Measurements from ENCODE around the gene DAP.
A peak's percentile ranks its signal among the peaks of the same experiment; 100 is the strongest.
"Not testable (repeated sequence)": the region's sequence is repeated elsewhere in the genome, so short reads cannot be mapped to it uniquely, and the experiment has no call there.

The DAP gene

GRCh38 chr5:10654566-10654965 is 106.5 kb downstream of the DAP start:
- FAIRE-seq = no peak
- DNase-seq (ENCODE audit: low spot score) = no peak

- DNase-seq (ENCODE audit: low spot score) (no peak), FAIRE-seq (no peak)
Observed at GRCh38 chr5:10653751-10654400, 107.2 kb downstream of the DAP start.

GRCh38 chr5:10653043-10653442 is 108.0 kb downstream of the DAP start:
- DNase-seq (ENCODE audit: low spot score) = no peak
- no peak for FAIRE-seq

- FAIRE-seq (no peak), DNase-seq (ENCODE audit: low spot score) (no peak)
Observed at GRCh38 chr5:10652606-10653005, 108.4 kb downstream of the DAP start.

- FAIRE-seq (no peak), DNase-seq (ENCODE audit: low spot score) (no peak)
Observed at GRCh38 chr5:10652151-10652550, 108.9 kb downstream of the DAP start.

GRCh38 chr5:10649666-10650380 is 111.2 kb downstream of the DAP start:
- DNase-seq (ENCODE audit: low spot score) (no peak), FAIRE-seq (no peak)

- FAIRE-seq (no peak), DNase-seq (ENCODE audit: low spot score) (no peak)
Observed at GRCh38 chr5:10648806-10649665, 112.0 kb downstream of the DAP start.

GRCh38 chr5:10647640-10648039 is 113.4 kb downstream of the DAP start:
- no peak for DNase-seq (ENCODE audit: low spot score)
- FAIRE-seq = no peak

- no peak for FAIRE-seq
Observed at GRCh38 chr5:10645671-10646070, 115.4 kb downstream of the DAP start.

GRCh38 chr5:10645146-10645545 is 115.9 kb downstream of the DAP start:
- FAIRE-seq (no peak), DNase-seq (ENCODE audit: low spot score) (no peak)

More at GRCh38 chr5:10645671-10646070, 115.4 kb downstream of the DAP start:
- no peak for DNase-seq (ENCODE audit: low spot score)

GRCh38 chr5:10644192-10644591 is 116.8 kb downstream of the DAP start:
- no peak for FAIRE-seq

GRCh38 chr5:10642367-10642766 is 118.7 kb downstream of the DAP start:
- FAIRE-seq (no peak), DNase-seq (ENCODE audit: low spot score) (no peak)

More at GRCh38 chr5:10644192-10644591, 116.8 kb downstream of the DAP start:
- no peak for DNase-seq (ENCODE audit: low spot score)

- DNase-seq (ENCODE audit: low spot score) (no peak), FAIRE-seq (no peak)
Observed at GRCh38 chr5:10639846-10640368, 121.1 kb downstream of the DAP start.

GRCh38 chr5:10638723-10639122 is 122.3 kb downstream of the DAP start:
- not testable (repeated sequence) for DNase-seq (ENCODE audit: low spot score); FAIRE-seq

- no peak for DNase-seq (ENCODE audit: low spot score)
- no peak for FAIRE-seq
Observed at GRCh38 chr5:10637944-10638343, 123.1 kb downstream of the DAP start.

- no peak for DNase-seq (ENCODE audit: low spot score)
- FAIRE-seq = no peak
Observed at GRCh38 chr5:10636363-10637142, 124.5 kb downstream of the DAP start.

- DNase-seq (ENCODE audit: low spot score) (peak; percentile 57), FAIRE-seq (no peak)
Observed at GRCh38 chr5:10635867-10636350, 125.1 kb downstream of the DAP start.

- peak; percentile 84 for DNase-seq (ENCODE audit: low spot score)
Observed at GRCh38 chr5:10635257-10635866, 125.7 kb downstream of the DAP start.

GRCh38 chr5:10634562-10634961 is 126.5 kb downstream of the DAP start:
- FAIRE-seq (no peak), DNase-seq (ENCODE audit: low spot score) (no peak)

More at GRCh38 chr5:10635257-10635866, 125.7 kb downstream of the DAP start:
- peak; percentile 85 for FAIRE-seq

- no peak for FAIRE-seq
Observed at GRCh38 chr5:10634050-10634449, 127.0 kb downstream of the DAP start.

More at GRCh38 chr5:10634050-10634449, 127.0 kb downstream of the DAP start:
- no peak for DNase-seq (ENCODE audit: low spot score)

All from RCC 7860 (cell line).